GM19467 (cell line): ENCODE data around the gene VPS33B.

ENCODE experiments used
- ATAC-seq: cut with Tn5 transposase; IDR thresholded peaks from one replicate; pipeline ENCODE4 v1.9.1; 2021; ENCODE audit warnings: mild to moderate bottlenecking, moderate library complexity; ENCODE audit not compliant: unreplicated experiment

VPS33B gene

GRCh38 chr15:90982135-90982534 lies 40.3 kb downstream of the VPS33B start:
- no peak for ATAC-seq

- ATAC-seq: no peak
Measured at GRCh38 chr15:90981681-90982080, 40.7 kb downstream of the VPS33B start.

GRCh38 chr15:90979582-90979981 lies 42.8 kb downstream of the VPS33B start:
- no peak for ATAC-seq

GRCh38 chr15:90974216-90974615 lies 48.2 kb downstream of the VPS33B start:
- ATAC-seq: no peak

- no peak for ATAC-seq
Measured at GRCh38 chr15:90972133-90972532, 50.3 kb downstream of the VPS33B start.

- ATAC-seq: no peak
Measured at GRCh38 chr15:90970274-90970673, 52.1 kb downstream of the VPS33B start.

GRCh38 chr15:90968434-90968833 lies 54.0 kb downstream of the VPS33B start:
- no peak for ATAC-seq

GRCh38 chr15:90967206-90967605 lies 55.2 kb downstream of the VPS33B start:
- ATAC-seq: no peak

GRCh38 chr15:90966262-90966661 lies 56.1 kb downstream of the VPS33B start:
- no peak for ATAC-seq

- ATAC-seq: no peak
Measured at GRCh38 chr15:90962021-90962420, 60.4 kb downstream of the VPS33B start.

- ATAC-seq: no peak
Measured at GRCh38 chr15:90960298-90961091, 61.9 kb downstream of the VPS33B start.

GRCh38 chr15:90959894-90960293 lies 62.5 kb downstream of the VPS33B start:
- no peak for ATAC-seq

- no peak for ATAC-seq
Measured at GRCh38 chr15:90959028-90959595, 63.3 kb downstream of the VPS33B start.

- ATAC-seq: no peak
Measured at GRCh38 chr15:90957791-90958190, 64.6 kb downstream of the VPS33B start.

- no peak for ATAC-seq
Measured at GRCh38 chr15:90957031-90957790, 65.2 kb downstream of the VPS33B start.

- ATAC-seq: peak; percentile 32
Measured at GRCh38 chr15:90956274-90957030, 65.9 kb downstream of the VPS33B start.

GRCh38 chr15:90955624-90956273 lies 66.6 kb downstream of the VPS33B start:
- no peak for ATAC-seq

- peak; percentile 89 for ATAC-seq
Measured at GRCh38 chr15:90954712-90955623, 67.4 kb downstream of the VPS33B start, which contains the start of gene RCCD1. TSS of gene RCCD1 (plus strand) at chr15:90954884. CDS start at chr15:90956735, 1,851 bp downstream.

- no peak for ATAC-seq
Measured at GRCh38 chr15:90953947-90954711, 68.3 kb downstream of the VPS33B start.
